ENCODE measurements around the gene IPO11. TPM values are rescaled to one million over a fixed set of nuclear protein-coding genes. Genes with fewer than 3 reads are reported as not detected.
A peak's percentile ranks its signal among the peaks of the same experiment; 100 is the strongest.

IPO11 gene
- 10 to 100 TPM; 29.8 to 31.7 TPM for total RNA-seq
- long read RNA-seq, donor 1, full-length matches to known transcripts, result 5 of 11 reads
- long read RNA-seq, donor 1, partial matches to known transcripts, result 2 of 11 reads
- long read RNA-seq, donor 1, other reads (novel, unspliced or antisense), result 4 of 11 reads
- long read RNA-seq, donor 2, transcript IPO11-203 (4 exons, 1,725 nt), result major isoform, 13 of 19 reads
- long read RNA-seq, donor 2, partial matches to known transcripts, result 2 of 19 reads
- long read RNA-seq, donor 2, other reads (novel, unspliced or antisense), result 4 of 19 reads

DNA sequence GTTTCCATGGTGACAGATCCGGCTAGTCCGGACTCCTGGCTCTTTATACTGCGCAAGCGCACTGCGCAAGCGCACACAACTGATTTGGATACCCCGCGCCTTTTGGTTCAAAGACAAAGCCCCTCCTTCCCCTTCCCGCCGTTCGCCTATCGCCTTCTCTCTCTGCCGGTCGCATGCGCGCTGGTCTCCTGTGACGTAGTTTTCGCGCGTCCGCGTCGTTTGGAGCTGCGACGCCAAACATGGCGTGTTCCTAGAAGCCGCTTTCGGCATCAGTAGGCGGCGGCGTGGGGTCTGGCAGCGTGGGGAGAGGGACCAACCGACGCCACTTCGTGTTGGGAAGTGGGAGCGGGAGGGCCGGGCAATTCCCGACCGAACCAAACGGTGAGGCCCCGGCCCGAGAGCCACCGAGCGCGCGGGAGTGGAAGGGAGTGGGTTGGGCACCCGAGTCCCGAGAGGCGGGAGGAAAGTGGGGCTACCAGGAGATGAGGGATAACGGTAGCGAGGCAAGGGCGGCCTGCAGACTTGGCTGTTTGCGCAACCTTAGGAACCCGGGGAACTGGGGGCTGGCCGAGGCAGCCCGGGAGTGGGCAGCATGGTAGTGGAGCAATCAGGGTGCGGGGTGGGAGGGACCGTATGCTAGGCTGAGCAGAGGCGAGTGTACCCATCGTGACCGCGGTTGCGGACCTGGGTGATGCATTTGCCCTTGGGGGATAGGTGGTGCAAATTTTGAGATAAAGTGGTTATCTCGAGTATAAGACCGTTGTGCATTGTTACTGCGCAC is at the start of gene IPO11:
TSS of gene IPO11 (plus strand) at position 215 of the 781 bp plus-strand sequence. CDS start 24,517 bp downstream, outside the sequence.
- intact Hi-C loops (cut with DNase I), result no loop called here
- DNase-seq (ENCODE audit: low spot score), result peak; percentile 99

DNA sequence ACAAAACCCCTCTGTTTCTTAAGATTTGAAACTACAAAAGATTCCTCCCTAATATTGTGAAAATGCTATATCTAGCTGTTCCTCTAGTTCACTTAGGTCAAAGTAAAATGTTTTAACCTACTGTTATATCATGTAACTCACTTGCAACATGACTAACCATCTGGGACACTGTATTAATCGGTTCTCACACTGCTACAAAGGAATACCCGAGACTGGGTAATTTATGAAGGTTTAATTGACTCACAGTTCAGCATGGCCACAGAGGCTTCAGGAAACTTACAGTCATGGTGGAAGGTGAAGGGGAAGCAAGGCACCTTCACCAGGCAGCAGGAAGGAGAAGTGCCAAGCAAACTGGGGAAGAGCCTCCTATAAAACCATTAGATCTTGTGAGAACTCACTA is 43.5 kb upstream of the IPO11 start:
- no peak for DNase-seq (ENCODE audit: low spot score)
- intact Hi-C loops (cut with DNase I), result no loop called here

DNA sequence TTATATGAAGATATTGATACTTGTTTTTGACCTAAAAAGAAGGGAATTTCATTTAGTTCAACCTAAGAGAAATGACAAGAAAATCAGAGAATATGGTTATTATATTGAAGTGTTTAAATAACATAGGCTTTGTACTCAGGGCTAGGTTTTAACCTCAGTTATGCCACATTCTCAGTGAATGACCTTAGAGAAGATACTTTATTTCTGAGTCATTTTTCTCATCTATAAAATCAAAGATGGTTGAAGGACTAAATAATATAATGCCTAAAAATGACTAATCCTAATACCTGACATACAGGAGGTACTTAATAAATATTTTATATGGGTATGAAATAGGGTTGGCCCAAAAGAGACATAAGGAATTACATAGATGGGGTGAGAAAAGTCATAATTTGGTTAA is 41.2 kb upstream of the IPO11 start:
- intact Hi-C loops (cut with DNase I), result no loop called here
- DNase-seq (ENCODE audit: low spot score), result no peak

DNA sequence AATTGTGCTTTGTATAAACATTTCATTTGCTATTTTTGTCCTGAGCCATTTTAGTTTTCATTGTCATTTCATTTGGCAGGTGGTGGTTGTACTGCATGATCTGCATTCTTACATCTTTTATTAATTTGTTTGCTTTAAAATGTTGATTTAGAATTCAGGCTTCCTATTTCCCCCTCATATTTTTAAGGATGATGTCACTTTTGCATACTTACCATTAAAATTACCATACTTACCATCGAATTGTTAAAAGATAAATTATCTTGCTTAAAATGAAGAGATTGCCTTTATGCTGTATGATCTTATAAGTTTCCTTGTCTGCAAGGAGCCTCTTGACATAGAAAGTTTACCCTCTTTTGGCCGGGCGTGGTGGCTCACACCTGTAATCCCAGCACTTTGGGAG is 40.0 kb upstream of the IPO11 start:
- intact Hi-C loops (cut with DNase I), result no loop called here

DNA sequence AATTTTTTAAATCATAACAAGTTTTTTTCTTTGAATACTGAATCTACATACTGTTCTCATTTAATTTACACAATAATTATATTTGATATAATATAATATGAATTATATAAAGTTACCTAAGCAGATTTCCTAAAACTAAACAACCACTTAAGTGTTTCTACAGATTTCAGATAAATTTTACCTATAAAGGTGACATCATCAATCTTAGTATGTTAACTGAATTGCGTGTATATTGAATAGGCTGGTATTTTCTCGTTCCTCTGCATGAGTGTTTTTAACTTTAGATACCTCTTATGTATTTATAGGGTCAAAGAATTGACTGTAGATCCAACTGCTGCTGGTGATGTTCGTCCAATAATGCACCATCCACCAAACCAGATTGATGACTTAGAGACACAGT is 39.2 kb upstream of the IPO11 start:
- no peak for DNase-seq (ENCODE audit: low spot score)
- intact Hi-C loops (cut with DNase I), result no loop called here

More for the DNA sequence above, 40.0 kb upstream of the IPO11 start:
- no peak for DNase-seq (ENCODE audit: low spot score)

DNA sequence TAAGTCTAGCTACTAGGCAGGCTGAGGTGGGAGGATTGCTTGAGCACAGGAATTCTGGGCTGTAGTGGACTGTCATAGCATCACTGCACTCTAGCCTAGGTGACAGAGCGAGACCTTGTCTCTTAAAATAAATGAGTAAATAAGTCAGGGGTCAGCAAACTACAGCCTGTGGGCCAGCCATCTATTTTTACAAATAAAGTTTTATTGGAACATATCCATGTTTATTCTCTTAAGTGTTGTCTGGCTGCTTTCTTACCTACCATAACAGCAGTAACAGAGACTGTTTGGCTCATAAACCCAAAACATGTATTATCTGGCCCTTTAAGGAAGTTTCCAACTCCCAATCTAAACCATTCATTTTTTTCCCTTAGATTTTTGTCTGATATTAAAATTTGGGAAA is 38.5 kb upstream of the IPO11 start:
- intact Hi-C loops (cut with DNase I), result no loop called here

DNA sequence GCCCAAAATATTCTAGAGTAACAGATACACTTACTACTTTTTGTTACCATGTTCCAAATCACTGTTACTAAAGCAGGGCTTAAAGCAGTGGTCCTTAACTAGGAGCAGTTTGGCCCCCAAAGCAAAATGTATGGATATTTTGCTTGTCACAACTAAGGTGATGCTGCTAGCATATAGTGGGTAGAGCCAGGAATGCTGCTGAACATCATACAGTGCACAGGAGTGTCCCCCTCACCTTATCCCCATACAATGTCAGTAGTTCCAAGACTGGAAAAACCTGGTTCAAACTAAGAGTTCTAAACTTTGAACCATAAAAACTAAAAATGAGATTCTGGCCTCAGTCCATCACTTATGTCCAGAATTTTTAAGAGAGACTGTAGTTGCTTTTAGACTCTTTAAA is 36.9 kb upstream of the IPO11 start:
- intact Hi-C loops (cut with DNase I), result no loop called here
- no peak for DNase-seq (ENCODE audit: low spot score)

More for the DNA sequence above, 38.5 kb upstream of the IPO11 start:
- DNase-seq (ENCODE audit: low spot score), result no peak

DNA sequence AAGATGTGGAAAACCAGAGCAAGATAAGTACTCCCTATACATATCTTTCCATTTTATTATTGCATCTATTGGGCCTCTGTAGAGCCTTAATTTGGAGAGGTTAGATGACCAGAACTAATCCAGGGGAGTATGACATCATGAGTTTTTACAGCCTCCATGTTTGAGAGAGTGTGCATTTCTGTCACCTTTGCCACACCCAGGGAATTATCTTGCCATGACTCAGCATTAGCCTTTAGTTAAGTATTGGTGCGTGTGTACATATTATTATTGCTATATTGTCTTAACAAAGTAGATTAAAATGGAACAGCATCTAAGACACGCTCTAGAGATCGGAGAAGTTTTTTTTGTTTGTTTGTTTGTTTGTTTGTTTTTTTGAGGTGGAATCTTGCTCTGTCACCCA is 36.5 kb upstream of the IPO11 start:
- intact Hi-C loops (cut with DNase I), result no loop called here
- DNase-seq (ENCODE audit: low spot score), result no peak

DNA sequence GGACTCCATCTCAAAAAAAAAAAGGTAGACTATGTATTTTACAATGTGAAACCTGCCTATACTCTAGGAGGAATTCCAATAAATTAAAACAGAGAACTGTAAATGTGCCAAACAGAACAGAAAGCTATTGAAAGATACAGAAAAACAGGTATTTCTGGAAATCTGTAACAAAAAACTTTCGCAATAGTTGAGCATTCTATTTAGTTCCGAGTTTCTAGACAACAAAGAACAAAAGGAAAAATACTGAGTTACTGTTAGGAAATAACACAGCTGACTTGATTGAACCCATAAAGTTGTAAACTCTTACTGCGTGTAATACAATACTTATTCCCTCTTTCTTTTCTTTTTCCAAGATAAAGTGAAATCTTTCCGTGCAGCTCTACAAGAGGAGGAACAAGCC is 27.4 kb upstream of the IPO11 start:
- intact Hi-C loops (cut with DNase I), result no loop called here
- no peak for DNase-seq (ENCODE audit: low spot score)

DNA sequence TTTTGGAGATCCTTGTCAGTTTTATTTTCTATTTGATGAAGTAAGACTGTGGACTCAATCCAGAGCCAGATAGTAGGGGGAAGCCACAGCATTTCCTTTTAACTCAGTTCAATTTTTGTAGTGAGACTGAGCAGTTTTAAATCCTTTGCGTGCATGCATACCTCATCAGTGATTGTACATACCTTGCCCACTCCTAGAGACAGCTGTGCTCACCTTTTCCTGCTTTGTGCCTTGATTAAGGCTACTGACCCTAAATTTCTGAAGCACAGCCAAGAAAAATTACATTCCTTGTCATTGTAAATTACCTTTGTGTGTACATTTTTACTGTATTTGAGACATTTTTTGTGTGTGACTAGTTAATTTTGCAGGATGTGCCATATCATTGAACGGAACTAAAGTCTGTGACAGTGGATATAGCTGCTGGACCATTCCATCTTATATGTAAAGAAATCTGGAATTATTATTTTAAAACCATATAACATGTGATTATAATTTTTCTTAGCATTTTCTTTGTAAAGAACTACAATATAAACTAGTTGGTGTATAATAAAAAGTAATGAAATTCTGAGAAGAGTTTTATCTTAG is 26.7 kb upstream of the IPO11 start:
- intact Hi-C loops (cut with DNase I), result no loop called here
- DNase-seq (ENCODE audit: low spot score), result no peak

DNA sequence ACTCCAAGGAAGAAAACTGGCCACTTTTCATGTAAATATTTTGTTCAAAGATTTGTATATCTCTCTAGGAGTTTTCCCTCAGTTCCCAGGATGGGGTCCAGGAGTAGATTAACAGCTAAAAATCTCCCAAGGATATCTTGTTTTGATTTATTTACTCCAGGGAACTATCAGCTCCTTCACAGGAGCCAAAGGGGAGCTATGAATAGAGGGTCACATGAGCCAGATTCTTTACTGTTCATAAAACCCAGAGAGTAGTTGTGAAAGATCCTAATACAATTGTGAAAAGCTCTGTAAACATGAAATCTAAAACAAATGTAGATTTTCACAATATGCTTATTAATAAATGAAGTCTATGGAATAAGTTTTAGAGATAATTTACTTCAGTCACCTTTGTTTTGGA is 25.7 kb upstream of the IPO11 start:
- intact Hi-C loops (cut with DNase I), result no loop called here
- no peak for DNase-seq (ENCODE audit: low spot score)

DNA sequence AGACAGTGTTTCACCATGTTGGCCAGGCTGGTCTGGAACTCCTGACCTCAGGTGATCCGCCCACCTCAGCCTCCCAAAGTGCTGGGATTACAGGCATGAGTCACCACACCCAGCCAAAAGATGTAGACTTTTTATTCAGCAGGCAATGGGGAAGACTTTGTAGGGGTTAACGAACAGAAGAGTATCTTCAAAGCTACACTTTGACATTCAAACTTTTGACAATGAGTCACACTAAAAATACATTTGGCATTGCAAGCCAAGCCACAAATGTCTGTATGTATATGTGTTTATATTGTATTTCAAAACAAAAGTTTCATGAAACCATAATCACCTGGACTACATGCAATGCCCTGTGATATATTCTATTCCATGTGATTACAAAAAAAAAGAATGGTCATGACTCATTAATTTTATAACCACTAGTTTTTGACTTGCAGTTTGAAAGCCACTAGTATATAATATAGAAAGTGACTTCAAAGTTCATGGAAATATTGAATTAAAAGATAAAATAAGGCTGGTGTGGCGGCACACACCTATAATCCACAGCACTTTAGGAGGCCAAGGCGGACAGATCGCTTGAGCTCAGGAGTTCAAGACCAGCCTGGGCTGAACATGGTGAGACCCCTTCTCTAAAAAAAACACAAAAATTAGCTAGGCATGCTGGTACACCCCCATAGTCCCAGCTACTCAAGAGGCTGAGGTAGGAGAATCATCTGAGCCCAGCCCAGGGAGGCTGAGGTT is 17.2 kb upstream of the IPO11 start:
- no peak for DNase-seq (ENCODE audit: low spot score)
- intact Hi-C loops (cut with DNase I), result no loop called here

DNA sequence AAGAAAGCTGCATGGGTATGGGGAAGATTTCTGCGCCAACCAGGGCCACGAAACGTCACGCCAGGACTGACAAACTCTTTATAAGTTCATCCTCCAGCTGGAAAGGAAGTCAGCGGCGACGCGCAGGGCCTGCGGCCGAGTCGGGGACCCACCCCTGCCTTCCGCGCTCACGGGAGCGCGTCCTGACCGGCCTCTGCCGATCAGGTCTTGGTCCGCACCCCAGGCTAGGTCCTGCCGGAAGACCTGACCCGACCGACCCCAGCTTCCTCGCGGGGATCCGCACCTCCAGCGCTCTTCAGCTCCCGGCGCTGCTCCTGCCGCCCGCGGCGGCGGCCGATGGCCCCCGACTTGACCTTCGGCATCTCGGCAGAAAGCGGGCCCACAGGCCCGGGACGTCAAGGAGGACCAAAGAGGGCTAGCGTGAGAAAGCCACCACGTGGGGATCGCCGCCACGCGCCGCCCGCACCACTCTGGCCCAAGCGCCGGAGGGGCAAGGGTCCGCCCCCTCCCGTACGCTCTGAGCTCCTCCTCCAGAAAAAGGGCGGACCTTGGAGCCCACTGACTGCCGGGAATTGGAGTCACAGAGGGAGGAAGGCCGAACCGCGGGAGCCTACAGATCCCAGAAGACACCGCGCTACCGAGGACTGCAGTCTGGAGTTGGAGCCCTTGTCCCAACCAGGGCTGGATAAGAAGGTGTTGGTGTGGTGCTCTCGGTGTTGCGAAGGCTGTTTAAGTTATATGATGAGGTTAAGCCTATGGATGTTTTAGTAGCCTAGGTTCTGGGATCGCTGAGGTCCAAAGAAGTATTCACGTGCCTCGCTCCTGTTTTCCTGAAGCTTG is 8.9 kb upstream of the IPO11 start, which contains the start of gene DIMT1:
TSS of gene DIMT1 (minus strand) at position 495 of the 840 bp plus-strand sequence. CDS start at position 362, 133 bp downstream.
- peak; percentile 98 for DNase-seq (ENCODE audit: low spot score)
- intact Hi-C loops (cut with DNase I), result no loop called here

DNA sequence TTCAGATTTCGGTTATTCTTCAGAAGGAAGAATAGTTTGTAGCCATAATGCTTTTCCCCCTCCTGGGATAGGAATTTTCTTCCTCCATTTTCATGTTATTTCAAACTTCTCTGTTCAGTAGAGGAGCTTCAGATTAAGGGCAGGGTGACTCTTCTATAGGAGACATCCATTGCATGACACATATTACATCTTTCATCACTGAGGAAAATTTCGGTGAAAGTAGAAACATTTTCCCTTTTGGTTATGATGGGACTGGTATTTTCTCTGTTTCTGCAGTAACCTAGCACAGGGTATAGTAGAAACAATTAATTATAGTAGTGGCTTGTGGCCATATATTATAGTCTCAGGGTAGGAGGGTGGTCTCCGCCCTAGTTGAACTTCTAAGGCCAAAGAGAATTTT is 1.1 kb downstream of the IPO11 start:
- intact Hi-C loops (cut with DNase I), result no loop called here

DNA sequence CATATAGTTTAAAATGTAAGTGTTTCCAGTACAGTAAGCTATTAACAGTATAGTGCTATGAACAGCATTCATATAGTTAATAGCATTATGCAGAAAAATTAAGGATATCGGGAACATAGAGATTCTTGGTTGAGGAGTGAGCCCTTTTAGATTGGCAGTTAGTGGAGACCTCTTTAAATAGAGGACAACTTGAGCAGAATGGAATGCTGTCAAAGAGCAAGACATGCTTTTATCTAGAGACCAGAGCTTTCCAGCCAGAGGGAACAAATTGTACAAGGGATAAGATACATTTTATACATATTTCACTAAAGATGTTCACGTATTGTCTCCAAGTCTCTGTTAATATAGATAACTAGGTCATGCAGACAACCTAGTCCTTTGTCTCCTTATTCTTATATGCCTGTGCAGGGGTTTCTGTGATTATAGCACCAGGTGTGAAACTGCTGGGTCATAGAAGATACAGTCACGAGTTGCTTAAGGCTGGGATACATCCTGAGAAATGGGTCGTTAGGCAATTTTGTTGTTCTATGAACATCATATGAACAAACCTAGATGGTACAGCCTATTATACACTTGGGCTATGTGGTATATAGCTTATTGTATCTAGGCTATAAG is 6.0 kb downstream of the IPO11 start:
- DNase-seq (ENCODE audit: low spot score), result no peak
- intact Hi-C loops (cut with DNase I), result no loop called here

More for the DNA sequence above, 1.1 kb downstream of the IPO11 start:
- no peak for DNase-seq (ENCODE audit: low spot score)

DNA sequence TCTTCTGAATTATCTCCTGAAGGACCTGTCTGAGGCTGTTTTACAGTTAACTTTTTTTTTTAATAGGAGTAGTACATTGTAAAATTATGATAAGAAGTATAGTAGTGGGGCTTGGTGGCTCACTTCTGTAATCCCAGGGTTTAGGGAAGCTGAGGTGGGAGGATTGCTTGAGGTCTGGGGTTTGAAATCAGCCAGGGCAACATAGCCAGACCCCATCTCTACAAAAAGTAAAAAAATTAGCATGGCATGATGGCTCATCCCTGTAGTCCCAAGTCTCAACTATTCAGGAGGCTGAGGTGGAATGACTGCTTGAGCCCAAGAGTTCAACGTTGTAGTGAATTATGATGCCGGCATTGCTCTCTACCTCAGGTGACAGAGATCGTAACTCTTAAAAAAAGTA is 7.0 kb downstream of the IPO11 start:
- intact Hi-C loops (cut with DNase I), result no loop called here
- DNase-seq (ENCODE audit: low spot score), result no peak

DNA sequence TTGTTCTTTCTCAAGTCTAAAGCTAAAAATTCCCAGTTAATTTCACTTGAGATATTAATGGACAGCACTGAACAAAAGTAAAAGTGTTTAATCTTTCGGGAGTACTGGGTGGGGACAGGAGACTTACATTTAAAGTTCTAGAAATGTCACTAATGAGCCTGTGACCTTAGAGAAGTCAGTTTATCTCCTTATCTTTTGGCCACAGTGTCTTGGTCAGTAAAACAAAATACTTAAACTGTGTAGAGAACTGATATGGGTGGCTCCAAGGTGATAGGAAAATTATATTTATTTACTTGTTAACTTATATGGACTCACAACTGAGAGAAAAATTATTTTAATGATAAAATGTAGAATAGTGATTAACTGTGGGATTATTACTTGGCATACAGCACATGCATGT is 8.9 kb downstream of the IPO11 start:
- no peak for DNase-seq (ENCODE audit: low spot score)
- intact Hi-C loops (cut with DNase I), result no loop called here

DNA sequence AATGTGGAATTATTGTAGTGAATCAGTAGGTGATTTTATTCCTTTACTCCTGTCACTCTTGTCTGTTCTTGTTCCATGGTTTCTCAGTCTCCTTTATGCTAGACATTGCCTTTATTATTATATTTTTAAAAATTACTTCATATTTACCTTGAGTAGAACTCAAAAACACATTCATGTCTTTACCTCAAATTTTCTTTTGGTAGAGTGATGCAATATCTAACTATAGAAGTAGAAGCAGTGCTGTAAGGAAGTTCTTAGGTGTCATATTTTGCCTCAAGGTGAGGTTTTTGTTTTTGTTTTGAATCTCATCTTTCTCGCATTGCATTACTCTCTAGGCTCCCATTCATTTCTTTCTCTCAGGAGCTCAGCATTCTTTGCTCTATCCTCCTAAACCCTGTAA is 12.2 kb downstream of the IPO11 start:
- intact Hi-C loops (cut with DNase I), result no loop called here
- no peak for DNase-seq (ENCODE audit: low spot score)
